Fibroblast of villous mesenchyme (primary cell): Measurements from ENCODE around the gene UPK1B. TPM values are rescaled to one million over a fixed set of nuclear protein-coding genes. Genes with fewer than 3 reads are reported as not detected.
"Not testable (repeated sequence)": the region's sequence is repeated elsewhere in the genome, so short reads cannot be mapped to it uniquely, and the experiment has no call there.

Source experiments
- DNase-seq: peaks from one replicate; pipeline ENCODE4 v3.0.0-alpha.2; 2010; ENCODE audit warnings: low read depth
- H3K4me3 ChIP-seq: 2 replicates; pipeline ENCODE4 v1.5.1; 2011; ENCODE audit warnings: low read depth, mild to moderate bottlenecking, low read length
- total RNA-seq: library from RNA; depleted of rRNA; stranded (reverse); fragments of >200 nt; gene quantifications from 2 replicates; pipeline ENCODE4 v1.2.3, GENCODE V29; 2012
- TF ChIP-seq, protein P1 (sequence below): IDR thresholded peaks from 2 replicates; pipeline ENCODE4 v1.5.1; 2012; ENCODE audit warnings: low read depth, mild to moderate bottlenecking, low read length; ENCODE audit not compliant: insufficient read depth

Gene UPK1B
- total RNA-seq, 1 donor: 2.2 TPM

- no peak for DNase-seq
- TF ChIP-seq, protein P1, sequence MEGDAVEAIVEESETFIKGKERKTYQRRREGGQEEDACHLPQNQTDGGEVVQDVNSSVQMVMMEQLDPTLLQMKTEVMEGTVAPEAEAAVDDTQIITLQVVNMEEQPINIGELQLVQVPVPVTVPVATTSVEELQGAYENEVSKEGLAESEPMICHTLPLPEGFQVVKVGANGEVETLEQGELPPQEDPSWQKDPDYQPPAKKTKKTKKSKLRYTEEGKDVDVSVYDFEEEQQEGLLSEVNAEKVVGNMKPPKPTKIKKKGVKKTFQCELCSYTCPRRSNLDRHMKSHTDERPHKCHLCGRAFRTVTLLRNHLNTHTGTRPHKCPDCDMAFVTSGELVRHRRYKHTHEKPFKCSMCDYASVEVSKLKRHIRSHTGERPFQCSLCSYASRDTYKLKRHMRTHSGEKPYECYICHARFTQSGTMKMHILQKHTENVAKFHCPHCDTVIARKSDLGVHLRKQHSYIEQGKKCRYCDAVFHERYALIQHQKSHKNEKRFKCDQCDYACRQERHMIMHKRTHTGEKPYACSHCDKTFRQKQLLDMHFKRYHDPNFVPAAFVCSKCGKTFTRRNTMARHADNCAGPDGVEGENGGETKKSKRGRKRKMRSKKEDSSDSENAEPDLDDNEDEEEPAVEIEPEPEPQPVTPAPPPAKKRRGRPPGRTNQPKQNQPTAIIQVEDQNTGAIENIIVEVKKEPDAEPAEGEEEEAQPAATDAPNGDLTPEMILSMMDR: no peak
- no peak overlapping the region for H3K4me3 ChIP-seq
These were observed 15.4 kb upstream of the UPK1B start for GRCh38 chr3:119157971-119158370.

DNA sequence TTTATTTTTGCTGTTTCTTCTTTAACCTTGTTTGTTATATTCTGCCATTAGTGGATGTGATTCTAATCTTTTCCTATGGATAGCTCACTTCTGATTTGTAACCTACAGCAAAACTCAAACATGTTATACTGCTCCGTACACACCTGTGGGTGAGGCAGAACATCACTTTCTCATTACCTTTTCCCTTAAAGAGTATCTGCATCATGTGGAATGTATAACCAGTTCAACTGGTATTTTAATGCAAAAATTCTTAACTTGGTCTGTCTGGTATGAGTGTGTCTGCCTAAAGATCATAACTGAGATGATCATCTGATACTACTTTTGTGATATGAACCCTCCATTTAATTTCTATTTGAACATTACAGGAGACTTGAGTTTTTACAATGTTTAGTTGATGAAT, 13.0 kb upstream of the UPK1B start:
- no peak for DNase-seq
- TF ChIP-seq, protein P1: no peak
- no peak overlapping the region for H3K4me3 ChIP-seq

- TF ChIP-seq, protein P1: no peak
- no peak overlapping the region for H3K4me3 ChIP-seq
- DNase-seq: no peak
These were observed 12.6 kb upstream of the UPK1B start for GRCh38 chr3:119160815-119161214.

GRCh38 chr3:119161240-119161639, 12.2 kb upstream of the UPK1B start:
- no peak overlapping the region for H3K4me3 ChIP-seq
- TF ChIP-seq, protein P1: no peak
- DNase-seq: no peak

DNA sequence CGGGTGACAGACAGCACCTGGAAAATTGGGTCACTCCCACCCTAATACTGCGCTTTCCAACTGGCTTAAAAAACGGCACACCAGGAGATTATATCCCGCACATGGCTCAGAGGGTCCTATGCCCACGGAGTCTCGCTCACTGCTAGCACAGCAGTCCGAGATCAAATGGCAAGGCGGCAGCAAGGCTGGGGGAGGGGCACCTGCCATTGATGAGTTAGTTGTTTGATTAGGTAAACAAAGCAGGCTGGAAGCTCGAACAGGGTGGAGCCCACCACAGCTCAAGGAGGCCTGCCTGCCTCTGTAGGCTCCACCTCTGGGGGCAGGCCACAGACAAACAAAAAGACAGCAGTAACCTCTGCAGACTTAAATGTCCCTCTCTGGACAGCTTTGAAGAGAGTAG, 8.7 kb upstream of the UPK1B start:
- H3K4me3 ChIP-seq, DNase-seq: not testable (repeated sequence)

GRCh38 chr3:119170821-119171220, 2.6 kb upstream of the UPK1B start:
- no peak for DNase-seq
- TF ChIP-seq, protein P1: no peak
- H3K4me3 ChIP-seq: no peak overlapping the region

GRCh38 chr3:119175872-119176756, 2.7 kb downstream of the UPK1B start:
- DNase-seq: peak; percentile 36
- no peak overlapping the region for H3K4me3 ChIP-seq
- TF ChIP-seq, protein P1: no peak
